Progenitor cell of endocrine pancreas (in vitro differentiated cells): ENCODE results near the gene KCNIP4. TPM values are rescaled to one million over a fixed set of nuclear protein-coding genes. Genes with fewer than 3 reads are reported as not detected.

Experiments used
- DNase-seq: peaks from one replicate; pipeline ENCODE4 v3.0.0; 2021; ENCODE audit warnings: low spot score; ENCODE audit not compliant: unreplicated experiment
- H3K27ac Mint-ChIP-seq: 2 replicates; pipeline ENCODE4 v1.8.0; 2021; ENCODE audit warnings: mild to moderate bottlenecking, moderate library complexity, mixed read lengths
- H3K27me3 Mint-ChIP-seq: 2 replicates; pipeline ENCODE4 v1.8.0; 2021; ENCODE audit warnings: mixed read lengths
- H3K36me3 Mint-ChIP-seq: 2 replicates; pipeline ENCODE4 v1.8.0; 2022; ENCODE audit warnings: mixed read lengths; ENCODE audit not compliant: insufficient read depth
- H3K4me1 Mint-ChIP-seq: 2 replicates; pipeline ENCODE4 v1.8.0; 2021; ENCODE audit warnings: low read depth, mixed read lengths
- H3K4me3 Mint-ChIP-seq: 2 replicates; pipeline ENCODE4 v1.8.0; 2021; ENCODE audit warnings: low read depth, mild to moderate bottlenecking, moderate library complexity, mixed read lengths
- H3K9me3 Mint-ChIP-seq: 2 replicates; pipeline ENCODE4 v1.8.0; 2021; ENCODE audit warnings: low read depth, mixed read lengths
- total RNA-seq: library from RNA; stranded (reverse); gene quantifications from 2 replicates; pipeline ENCODE4 v1.2.1, GENCODE V29; 2021
- TF ChIP-seq, protein P1 (sequence below): fragments of 200-600 bp; sonication (generic); IDR thresholded peaks from one replicate; pipeline ENCODE4 v1.5.0; 2021; ENCODE audit warnings: antibody characterized with exemption, mild to moderate bottlenecking; ENCODE audit not compliant: unreplicated experiment

KCNIP4 gene
- total RNA-seq, 1 donor from 2014 or later = 0.43 TPM

DNA sequence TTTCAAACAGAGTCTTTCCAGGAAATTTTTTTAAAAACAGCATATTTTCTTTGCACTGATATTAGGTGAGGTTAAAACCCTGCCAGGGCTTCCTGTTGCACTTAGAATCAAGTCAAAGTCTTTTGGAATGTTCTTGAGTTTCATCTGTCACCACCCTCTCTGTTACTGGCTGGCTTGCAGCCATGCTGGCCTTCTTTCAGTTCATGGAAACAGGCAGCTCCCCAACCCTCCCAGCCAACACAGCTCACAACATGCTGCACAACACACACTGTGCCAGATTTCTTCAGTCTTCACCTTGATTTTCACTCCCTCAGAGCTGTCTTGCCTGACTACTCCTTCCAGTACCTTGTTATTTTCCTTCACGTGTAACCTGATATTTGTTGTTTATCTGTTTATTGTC, 129.5 kb downstream of the KCNIP4 start:
- no peaks in the 10 kb centered on the region for H3K27me3 Mint-ChIP-seq
- H3K4me1 Mint-ChIP-seq = no peaks in the 10 kb centered on the region
- H3K4me3 Mint-ChIP-seq = no peak overlapping the region
- H3K9me3 Mint-ChIP-seq = peaks cover 36% of the 10 kb centered on the region
- no peak for DNase-seq
- H3K36me3 Mint-ChIP-seq = peaks cover 1% of the 10 kb centered on the region
- TF ChIP-seq, protein P1, sequence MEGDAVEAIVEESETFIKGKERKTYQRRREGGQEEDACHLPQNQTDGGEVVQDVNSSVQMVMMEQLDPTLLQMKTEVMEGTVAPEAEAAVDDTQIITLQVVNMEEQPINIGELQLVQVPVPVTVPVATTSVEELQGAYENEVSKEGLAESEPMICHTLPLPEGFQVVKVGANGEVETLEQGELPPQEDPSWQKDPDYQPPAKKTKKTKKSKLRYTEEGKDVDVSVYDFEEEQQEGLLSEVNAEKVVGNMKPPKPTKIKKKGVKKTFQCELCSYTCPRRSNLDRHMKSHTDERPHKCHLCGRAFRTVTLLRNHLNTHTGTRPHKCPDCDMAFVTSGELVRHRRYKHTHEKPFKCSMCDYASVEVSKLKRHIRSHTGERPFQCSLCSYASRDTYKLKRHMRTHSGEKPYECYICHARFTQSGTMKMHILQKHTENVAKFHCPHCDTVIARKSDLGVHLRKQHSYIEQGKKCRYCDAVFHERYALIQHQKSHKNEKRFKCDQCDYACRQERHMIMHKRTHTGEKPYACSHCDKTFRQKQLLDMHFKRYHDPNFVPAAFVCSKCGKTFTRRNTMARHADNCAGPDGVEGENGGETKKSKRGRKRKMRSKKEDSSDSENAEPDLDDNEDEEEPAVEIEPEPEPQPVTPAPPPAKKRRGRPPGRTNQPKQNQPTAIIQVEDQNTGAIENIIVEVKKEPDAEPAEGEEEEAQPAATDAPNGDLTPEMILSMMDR = no peak
- H3K27ac Mint-ChIP-seq = no peak overlapping the region

DNA sequence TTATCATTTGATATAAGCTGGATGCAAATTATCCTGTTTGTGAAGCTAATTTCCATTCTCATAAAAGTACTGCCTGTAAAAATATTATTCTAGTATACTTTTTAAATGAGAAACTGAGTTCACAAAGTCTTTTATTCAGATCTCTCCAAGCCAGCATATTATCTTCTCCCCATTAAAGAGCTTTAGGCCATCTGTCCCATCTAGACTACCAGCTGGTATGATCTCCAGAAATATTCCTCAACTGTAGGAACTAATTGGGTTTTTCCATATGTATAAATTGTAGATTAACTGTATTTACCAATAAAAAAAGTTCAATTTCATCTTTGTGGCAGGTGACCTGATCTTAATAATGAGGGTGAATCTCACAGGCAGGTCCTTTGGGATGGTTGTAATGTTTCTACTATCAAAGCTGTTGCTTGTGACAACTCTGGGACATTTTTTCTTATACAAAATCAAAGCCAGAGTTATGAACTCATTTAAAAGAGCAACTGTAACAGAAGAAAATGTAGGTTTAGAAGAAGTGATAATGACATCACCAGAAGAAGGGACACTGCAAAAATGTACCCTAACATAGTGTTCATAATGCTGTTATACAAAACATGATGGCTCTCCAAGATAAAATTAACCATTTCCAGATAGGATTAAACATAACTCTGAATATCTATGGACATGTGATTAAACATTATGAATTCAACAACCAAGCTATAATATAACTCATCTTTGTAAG, 132.8 kb downstream of the KCNIP4 start:
- Mint-ChIP-seq H3K27me3 (no peaks in the 10 kb centered on the region), H3K4me1 (peaks cover 3% of the 10 kb centered on the region), H3K4me3 (no peak overlapping the region), H3K36me3 (peaks cover 1% of the 10 kb centered on the region), H3K9me3 (peaks cover 36% of the 10 kb centered on the region), H3K27ac (no peak overlapping the region)
- TF ChIP-seq, protein P1 = no peak
- DNase-seq = no peak

DNA sequence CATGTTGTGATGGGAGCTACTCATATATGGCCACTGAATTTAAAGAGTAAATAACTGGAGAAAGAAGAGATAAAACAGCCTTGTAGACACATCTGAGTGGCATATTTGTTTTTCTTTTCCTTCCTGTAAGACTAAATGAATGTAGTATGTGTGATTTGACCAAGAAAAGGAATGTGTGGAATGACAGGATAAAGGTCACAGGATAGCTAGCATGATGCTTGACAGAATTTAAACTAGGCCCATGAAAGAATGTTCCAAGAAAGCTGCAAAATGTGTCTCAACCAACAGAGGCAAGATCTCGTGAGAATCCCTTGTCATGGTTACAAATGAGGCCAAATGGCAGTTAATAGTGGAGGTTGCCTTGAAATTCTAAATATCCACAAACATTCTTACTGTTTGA, 137.0 kb downstream of the KCNIP4 start:
- H3K27ac Mint-ChIP-seq = no peak overlapping the region
- peaks cover 12% of the 10 kb centered on the region for H3K9me3 Mint-ChIP-seq
- H3K36me3 Mint-ChIP-seq = no peaks in the 10 kb centered on the region
- H3K4me3 Mint-ChIP-seq = no peak overlapping the region
- DNase-seq = no peak
- TF ChIP-seq, protein P1 = no peak
- H3K4me1 Mint-ChIP-seq = peaks cover 3% of the 10 kb centered on the region
- no peaks in the 10 kb centered on the region for H3K27me3 Mint-ChIP-seq

DNA sequence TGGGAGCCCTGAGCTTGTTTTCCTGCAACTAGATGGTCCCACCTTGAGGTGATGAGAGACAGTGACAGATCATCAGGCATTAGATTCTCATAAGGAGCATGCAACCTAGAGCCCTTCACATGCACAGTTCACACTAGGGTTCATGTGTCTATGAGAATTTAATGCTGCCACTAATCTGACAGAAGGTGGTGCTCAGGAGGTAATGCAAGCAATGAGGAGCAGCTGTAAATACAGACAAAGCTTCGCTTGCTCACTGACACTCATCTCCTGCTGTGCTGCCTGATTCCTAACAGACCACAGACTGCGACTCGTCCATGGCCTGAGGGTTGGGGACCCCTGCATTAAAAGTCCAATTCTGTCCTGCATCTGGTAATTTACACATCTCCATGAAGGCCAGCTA, 141.6 kb downstream of the KCNIP4 start:
- peaks cover 6% of the 10 kb centered on the region for H3K4me1 Mint-ChIP-seq
- H3K9me3 Mint-ChIP-seq = no peaks in the 10 kb centered on the region
- no peaks in the 10 kb centered on the region for H3K27me3 Mint-ChIP-seq
- H3K36me3 Mint-ChIP-seq = no peaks in the 10 kb centered on the region
- TF ChIP-seq, protein P1 = no peak
- no peak for DNase-seq
- no peak overlapping the region for H3K27ac Mint-ChIP-seq
- no peak overlapping the region for H3K4me3 Mint-ChIP-seq

DNA sequence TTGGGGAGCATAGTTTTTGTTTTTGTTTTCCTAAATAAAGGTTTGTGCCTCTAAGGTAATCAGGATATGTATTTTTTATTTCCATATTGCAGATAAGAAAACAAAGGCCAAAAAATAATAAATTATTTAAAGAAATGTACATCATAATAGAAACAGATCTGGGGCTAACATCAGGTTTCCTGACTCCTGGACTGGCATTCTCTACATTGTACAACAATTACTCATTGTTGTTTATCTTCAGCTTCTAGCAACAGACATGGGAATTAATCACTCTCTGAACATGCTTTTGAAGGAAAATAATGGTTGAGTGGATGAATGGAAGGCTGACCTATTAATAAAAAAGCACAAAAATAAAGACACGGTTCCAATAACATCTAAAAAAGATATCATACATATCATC, 146.2 kb downstream of the KCNIP4 start:
- H3K27me3 Mint-ChIP-seq = no peaks in the 10 kb centered on the region

More for the DNA sequence above, 146.2 kb downstream of the KCNIP4 start:
- no peak for DNase-seq
- TF ChIP-seq, protein P1 = no peak
- Mint-ChIP-seq H3K36me3 (no peaks in the 10 kb centered on the region), H3K4me3 (no peak overlapping the region), H3K4me1 (peaks cover 3% of the 10 kb centered on the region), H3K27ac (no peak overlapping the region), H3K9me3 (no peaks in the 10 kb centered on the region)
